Measurements from ENCODE around the gene AGFG2.

DNA sequence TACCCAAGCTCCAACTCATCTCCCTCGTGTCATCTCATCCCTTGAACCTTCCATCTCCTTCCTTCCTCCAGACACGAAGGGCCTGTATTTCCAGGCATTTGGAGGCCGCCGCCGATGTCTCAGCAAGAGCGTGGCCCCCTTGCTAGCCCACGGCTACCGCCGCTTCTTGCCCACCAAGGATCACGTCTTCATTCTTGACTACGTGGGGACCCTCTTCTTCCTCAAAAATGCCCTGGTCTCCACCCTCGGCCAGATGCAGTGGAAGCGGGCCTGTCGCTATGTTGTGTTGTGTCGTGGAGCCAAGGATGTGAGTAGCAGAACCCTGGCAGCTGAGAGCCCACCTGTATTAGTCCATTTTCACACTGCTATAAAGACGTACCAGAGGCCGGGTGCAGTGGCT lies 52.6 kb downstream of the AGFG2 start:
- TF ChIP-seq, protein P1, sequence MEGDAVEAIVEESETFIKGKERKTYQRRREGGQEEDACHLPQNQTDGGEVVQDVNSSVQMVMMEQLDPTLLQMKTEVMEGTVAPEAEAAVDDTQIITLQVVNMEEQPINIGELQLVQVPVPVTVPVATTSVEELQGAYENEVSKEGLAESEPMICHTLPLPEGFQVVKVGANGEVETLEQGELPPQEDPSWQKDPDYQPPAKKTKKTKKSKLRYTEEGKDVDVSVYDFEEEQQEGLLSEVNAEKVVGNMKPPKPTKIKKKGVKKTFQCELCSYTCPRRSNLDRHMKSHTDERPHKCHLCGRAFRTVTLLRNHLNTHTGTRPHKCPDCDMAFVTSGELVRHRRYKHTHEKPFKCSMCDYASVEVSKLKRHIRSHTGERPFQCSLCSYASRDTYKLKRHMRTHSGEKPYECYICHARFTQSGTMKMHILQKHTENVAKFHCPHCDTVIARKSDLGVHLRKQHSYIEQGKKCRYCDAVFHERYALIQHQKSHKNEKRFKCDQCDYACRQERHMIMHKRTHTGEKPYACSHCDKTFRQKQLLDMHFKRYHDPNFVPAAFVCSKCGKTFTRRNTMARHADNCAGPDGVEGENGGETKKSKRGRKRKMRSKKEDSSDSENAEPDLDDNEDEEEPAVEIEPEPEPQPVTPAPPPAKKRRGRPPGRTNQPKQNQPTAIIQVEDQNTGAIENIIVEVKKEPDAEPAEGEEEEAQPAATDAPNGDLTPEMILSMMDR (IDR thresholded peaks at IDR 0.05; ENCODE audit: low read depth, low read length) = no peak
- no peak for TF ChIP-seq EZH2phosphoT487 (IDR thresholded peaks at IDR 0.05; ENCODE audit: low read depth)
